SIG-M5 (cell line): Measurements from ENCODE around the gene PCDHA4.
"Not testable (repeated sequence)": the region's sequence is repeated elsewhere in the genome, so short reads cannot be mapped to it uniquely, and the experiment has no call there.

ENCODE experiments used
- DNase-seq: peaks from one replicate; lab custom pipeline; 2025; lab: John Stamatoyannopoulos, UW

The PCDHA4 gene

GRCh38 chr5:140821375-140822280 is 14.8 kb downstream of the PCDHA4 start, which contains the start of gene PCDHA5:
Gene PCDHA5 (plus strand): TSS chr5:140821613.
- no peak for DNase-seq

GRCh38 chr5:140822281-140822629 is 15.4 kb downstream of the PCDHA4 start:
- no peak for DNase-seq

- DNase-seq: not testable (repeated sequence)
Observed at GRCh38 chr5:140822969-140823368, 16.1 kb downstream of the PCDHA4 start.

- DNase-seq: no peak
Observed at GRCh38 chr5:140823475-140823874, 16.6 kb downstream of the PCDHA4 start.

- no peak for DNase-seq
Observed at GRCh38 chr5:140827704-140828361, 21.0 kb downstream of the PCDHA4 start, which contains the start of gene PCDHA6. Gene PCDHA6 (plus strand): TSS chr5:140827960. CDS start chr5:140828092, 132 bp downstream.

GRCh38 chr5:140828362-140828737 is 21.5 kb downstream of the PCDHA4 start:
- no peak for DNase-seq

- not testable (repeated sequence) for DNase-seq
Observed at GRCh38 chr5:140829511-140830501, 22.9 kb downstream of the PCDHA4 start.

GRCh38 chr5:140833993-140834392 is 27.1 kb downstream of the PCDHA4 start, which contains the start of gene PCDHA7:
Gene PCDHA7 (plus strand): TSS chr5:140834269. CDS start chr5:140834384, 115 bp downstream.
- no peak for DNase-seq

- not testable (repeated sequence) for DNase-seq
Observed at GRCh38 chr5:140834439-140835008, 27.7 kb downstream of the PCDHA4 start.

- DNase-seq: no peak
Observed at GRCh38 chr5:140835622-140836510, 29.0 kb downstream of the PCDHA4 start.

- DNase-seq: no peak
Observed at GRCh38 chr5:140840978-140841962, 34.4 kb downstream of the PCDHA4 start, which contains the start of gene PCDHA8. Gene PCDHA8 (plus strand): TSS chr5:140841187. CDS start chr5:140841322, 135 bp downstream.

GRCh38 chr5:140842798-140843733 is 36.2 kb downstream of the PCDHA4 start:
- DNase-seq: no peak

- DNase-seq: not testable (repeated sequence)
Observed at GRCh38 chr5:140848139-140849102, 41.6 kb downstream of the PCDHA4 start, which contains the start of gene PCDHA9. Gene PCDHA9 (plus strand): TSS chr5:140848382. CDS start chr5:140848496, 114 bp downstream.

GRCh38 chr5:140849831-140850634 is 43.2 kb downstream of the PCDHA4 start:
- not testable (repeated sequence) for DNase-seq
